ENCODE data around the gene CERS6.

The CERS6 gene

GRCh38 chr2:168564641-168565040, 108.6 kb downstream of the CERS6 start:
- DNase-seq (ENCODE audit: insufficient read length, low spot score), result no peak
- peak; percentile 76 for FAIRE-seq

- DNase-seq (ENCODE audit: insufficient read length, low spot score) (no peak), FAIRE-seq (no peak)
These were observed 109.0 kb downstream of the CERS6 start for GRCh38 chr2:168565112-168565511.

GRCh38 chr2:168565512-168565911, 109.4 kb downstream of the CERS6 start:
- DNase-seq (ENCODE audit: insufficient read length, low spot score) (no peak), FAIRE-seq (no peak)

DNA sequence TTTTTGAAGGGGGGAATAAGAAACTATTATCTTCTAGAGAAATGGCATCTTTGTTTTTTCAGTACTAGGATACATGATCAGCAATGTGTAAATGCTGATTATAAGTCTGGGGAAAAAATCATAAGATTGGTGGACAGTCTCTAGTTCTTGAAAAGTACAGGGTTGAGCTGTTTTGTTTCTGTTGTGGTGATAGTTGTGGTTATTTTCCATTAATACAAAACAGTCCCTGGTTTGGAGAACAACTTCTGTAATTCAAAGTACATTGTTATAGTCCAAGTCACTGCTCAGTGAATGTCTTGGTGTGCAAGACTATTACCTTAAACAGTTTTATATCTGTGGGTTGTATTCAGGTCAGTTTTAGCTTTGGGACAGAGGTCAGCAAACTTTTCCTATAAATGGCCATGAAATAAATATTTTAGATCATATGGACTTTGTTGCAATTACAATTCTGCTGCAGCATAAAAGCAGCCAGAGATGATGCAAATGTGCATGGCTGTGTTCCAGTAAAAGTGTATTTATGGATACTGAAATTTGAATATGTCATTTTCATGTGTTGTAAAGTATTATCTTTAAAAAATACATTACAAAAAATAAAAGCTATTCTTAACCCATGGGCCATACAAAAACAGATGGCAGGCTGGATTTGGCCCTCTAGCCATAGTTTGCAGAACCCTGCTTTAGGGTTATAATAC, 111.0 kb downstream of the CERS6 start:
- DNase-seq (ENCODE audit: insufficient read length, low spot score) (no peak), FAIRE-seq (peak; percentile 84)

DNA sequence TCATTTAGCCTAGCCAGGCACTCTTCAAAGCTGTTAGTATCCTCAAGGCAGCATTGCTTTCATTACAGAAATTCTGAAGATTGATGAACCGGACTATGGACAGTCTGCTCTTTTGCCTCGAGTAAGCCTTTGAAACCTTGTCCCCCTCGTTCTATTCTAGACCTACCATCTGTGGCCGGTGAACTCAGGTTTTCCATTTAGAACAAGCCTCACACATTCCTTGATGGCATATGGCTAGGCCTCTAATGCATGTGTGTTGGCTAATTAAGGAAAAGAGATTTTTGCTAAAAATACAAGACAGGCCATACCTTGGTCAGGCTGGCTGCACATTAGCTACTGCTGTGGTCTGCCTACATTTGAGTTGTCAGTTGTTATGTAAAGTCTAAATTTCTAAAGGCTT, 111.8 kb downstream of the CERS6 start:
- DNase-seq (ENCODE audit: insufficient read length, low spot score) (no peak), FAIRE-seq (peak; percentile 11)

DNA sequence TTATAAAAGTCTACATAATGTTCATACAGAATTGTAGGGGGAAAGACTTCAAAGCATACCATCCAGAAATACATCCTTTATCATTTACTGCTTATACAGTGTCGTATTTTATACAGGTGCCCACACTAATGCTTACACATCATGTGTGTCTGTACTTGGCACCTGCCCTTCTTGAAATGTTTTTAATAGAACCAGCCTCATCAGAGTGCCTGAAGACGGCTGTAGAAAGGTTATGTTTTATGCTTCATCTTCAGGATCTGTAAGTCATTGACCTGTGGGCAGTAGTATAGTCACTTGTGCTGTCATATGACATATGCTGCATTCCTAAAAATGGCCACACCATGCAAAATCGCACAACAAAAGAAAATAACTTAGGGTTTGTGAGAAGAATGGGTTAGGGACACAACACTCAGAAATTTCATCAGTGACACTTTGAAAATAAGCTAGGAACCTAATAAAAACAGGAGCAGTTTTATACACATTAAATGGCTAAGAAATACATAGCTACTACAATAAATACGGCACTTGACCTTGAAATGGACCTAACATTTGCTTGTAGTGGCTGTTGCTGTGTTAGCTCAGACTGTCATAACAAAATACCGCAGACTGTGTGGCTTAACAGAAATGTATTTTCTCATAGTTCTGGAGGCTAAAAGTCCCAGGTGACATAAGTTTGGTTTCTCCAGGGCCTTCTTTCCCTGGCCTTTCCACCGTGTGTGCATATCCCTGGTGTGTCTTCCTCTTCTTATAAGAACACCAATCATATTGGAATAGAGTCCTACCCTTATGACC, 112.6 kb downstream of the CERS6 start:
- FAIRE-seq, result no peak
- no peak for DNase-seq (ENCODE audit: insufficient read length, low spot score)

- no peak for FAIRE-seq
These were observed 115.0 kb downstream of the CERS6 start for GRCh38 chr2:168571061-168571460.

GRCh38 chr2:168573128-168573903, 117.2 kb downstream of the CERS6 start:
- DNase-seq (ENCODE audit: insufficient read length, low spot score) (no peak), FAIRE-seq (no peak)

More at GRCh38 chr2:168571061-168571460, 115.0 kb downstream of the CERS6 start:
- no peak for DNase-seq (ENCODE audit: insufficient read length, low spot score)

GRCh38 chr2:168574856-168575630, 119.0 kb downstream of the CERS6 start:
- no peak for DNase-seq (ENCODE audit: insufficient read length, low spot score)
- FAIRE-seq, result no peak

GRCh38 chr2:168577885-168578284, 121.8 kb downstream of the CERS6 start:
- FAIRE-seq, result no peak
- DNase-seq (ENCODE audit: insufficient read length, low spot score), result no peak

GRCh38 chr2:168583064-168583709, 127.1 kb downstream of the CERS6 start:
- FAIRE-seq (peak; percentile 95), DNase-seq (ENCODE audit: insufficient read length, low spot score) (peak; percentile 23)

GRCh38 chr2:168583710-168584521, 127.8 kb downstream of the CERS6 start:
- FAIRE-seq, result peak; percentile 58
- no peak for DNase-seq (ENCODE audit: insufficient read length, low spot score)

DNA sequence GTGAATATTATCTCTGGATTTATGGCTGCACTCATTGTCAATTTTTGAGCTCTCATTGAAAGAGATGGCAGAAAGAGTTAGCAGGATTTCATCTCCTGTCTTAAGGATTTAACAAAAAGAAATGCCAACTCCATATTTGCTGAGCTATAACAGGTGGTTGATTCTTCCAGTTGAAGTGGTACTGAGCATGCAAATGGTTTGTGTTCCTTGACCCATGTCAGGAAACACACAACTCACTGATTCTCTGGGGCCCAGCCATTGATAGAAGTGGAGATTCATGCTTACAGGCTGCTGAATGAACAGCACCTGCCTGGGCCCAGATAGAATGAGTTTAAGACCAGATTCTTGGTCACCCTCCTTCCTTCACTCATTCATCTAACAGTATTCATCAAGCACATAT, 128.8 kb downstream of the CERS6 start:
- DNase-seq (ENCODE audit: insufficient read length, low spot score), result no peak
- peak; percentile 71 for FAIRE-seq

GRCh38 chr2:168585700-168586099, 129.6 kb downstream of the CERS6 start:
- DNase-seq (ENCODE audit: insufficient read length, low spot score) (no peak), FAIRE-seq (no peak)

DNA sequence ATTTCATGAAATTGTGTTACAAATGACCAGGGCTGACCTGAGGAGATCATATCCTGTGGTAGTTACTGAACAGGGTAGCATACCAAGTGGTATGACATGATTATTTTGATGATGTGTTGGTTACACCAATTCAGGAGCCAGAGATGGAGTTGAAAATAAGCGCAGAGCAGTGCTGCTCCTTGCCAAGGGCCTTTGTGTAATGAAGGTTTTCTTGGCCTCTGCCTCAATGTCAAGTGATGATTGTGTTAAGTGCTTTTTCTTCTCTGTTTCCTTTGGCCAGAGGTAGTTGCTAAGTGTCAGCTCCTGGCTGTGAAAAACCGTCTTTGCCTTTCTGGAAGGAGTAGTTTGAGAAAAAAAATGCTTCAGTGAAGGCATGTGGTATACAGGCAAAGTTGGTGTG, 131.2 kb downstream of the CERS6 start:
- FAIRE-seq (no peak), DNase-seq (ENCODE audit: insufficient read length, low spot score) (no peak)

DNA sequence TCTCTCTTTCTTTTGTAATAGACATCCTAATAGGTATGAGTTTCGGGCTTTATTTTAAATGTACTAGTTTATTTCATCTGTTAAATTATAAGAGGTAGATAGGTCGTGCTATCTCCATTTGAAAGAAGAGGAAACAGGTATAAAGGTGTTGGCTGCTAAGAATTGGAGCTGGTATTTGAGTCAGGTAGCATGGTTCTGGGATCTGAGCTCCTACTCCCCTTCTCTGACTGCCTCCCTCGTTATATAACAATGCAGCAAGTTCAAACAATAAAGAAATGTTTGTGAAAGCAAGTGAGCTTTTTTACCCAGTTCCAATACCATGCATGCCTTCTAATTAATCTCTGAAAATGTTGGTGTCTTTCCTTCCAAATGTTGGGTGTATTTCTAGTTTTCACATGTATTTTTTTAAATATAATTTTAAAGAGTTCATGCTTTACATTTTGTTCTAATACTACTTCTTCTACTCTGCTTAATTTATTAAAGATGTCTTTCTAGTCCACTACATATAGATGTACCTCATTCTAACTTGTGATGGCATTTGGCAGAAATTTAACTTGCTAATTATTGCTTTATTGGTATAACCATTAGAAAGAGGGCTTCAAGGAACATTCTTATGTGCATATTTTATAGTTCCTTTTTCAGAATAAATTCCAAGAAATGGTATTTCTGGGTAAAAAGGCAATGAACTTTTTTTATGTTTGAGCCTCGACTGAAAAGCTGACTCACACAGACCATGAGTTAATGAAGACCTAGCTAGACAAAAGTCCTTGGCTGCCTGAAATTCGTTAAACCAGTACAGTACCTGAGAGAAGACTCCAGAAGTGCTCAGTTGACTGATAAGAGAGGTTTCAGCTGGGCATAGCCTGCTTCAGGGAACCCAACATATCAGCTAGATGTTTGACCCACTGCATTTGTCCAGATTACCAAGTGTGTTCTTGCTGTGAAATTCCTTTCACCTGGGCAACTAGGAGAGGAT, 133.5 kb downstream of the CERS6 start:
- FAIRE-seq (no peak), DNase-seq (ENCODE audit: insufficient read length, low spot score) (no peak)

DNA sequence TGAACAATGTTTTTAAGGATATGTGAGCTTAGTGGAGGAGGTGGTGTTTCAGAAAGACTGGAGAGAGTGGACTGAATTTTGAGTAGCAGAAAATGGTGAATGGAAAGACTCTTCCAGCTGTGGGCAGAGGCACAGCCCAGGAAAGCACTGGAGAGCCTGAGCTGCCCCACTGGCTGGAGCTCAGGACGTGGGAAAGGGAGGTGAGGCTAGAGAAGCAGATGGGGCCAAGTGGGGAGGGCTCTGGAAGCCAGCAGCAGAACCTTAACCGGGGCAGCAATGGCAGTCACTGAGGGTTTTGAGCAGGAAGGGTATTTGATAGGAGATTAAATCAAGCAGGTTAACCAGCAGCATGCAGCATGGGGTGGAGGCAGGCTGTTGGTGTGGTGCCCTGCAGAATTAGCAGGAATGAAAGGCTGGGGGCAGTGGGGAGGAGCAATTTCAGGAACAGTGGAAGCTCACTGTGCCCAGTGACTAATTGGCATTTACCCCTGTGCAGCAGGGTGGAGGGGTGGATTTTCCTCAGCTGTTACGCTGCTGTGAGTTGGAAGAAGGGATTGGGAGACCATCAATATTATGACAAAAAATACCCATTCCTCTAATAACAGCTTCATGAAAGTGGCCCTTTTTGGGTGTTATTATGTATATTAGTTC, 136.2 kb downstream of the CERS6 start:
- FAIRE-seq, result peak; percentile 21
- DNase-seq (ENCODE audit: insufficient read length, low spot score), result no peak

DNA sequence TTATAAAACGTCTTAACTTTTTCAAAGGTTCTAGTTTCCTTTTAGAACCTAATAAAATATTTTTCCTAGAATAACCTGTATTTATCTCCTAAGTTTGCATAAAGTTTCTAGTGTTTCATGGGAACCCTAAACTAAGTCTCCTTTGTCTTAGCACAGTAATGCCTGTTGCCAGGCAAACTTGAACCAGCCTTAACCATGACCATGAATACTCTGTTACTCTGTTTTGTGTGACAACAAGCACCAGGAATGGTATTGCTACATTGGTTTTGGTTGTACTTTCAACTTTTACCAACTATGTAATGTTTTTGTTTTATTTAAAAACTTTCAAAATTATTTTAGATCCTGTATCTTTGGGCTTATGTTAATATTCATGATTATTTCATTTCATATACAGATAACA, 137.6 kb downstream of the CERS6 start:
- DNase-seq (ENCODE audit: insufficient read length, low spot score) (no peak), FAIRE-seq (no peak)

Measured in GM19239 (cell line).